ENCODE data around the gene DHRS3.

GRCh38 chr1:12568009-12568767 lies 49.8 kb downstream of the DHRS3 start:
- no peak for TF ChIP-seq CTCF (conservative IDR thresholded peaks at IDR 0.05 in 1 of 2, IDR thresholded peaks at IDR 0.05 in 1 of 2; ENCODE audit: extremely low read depth in 1 of 2, insufficient read depth in 1 of 2, low read depth in 1 of 2, low read length in 2 of 2)
- no peak for TF ChIP-seq EZH2 (IDR thresholded peaks at IDR 0.05; ENCODE audit: borderline replicate concordance, low read length)
